A375 (cell line): ENCODE data around the gene MAGED4B. TPM values are rescaled to one million over a fixed set of nuclear protein-coding genes. Genes with fewer than 3 reads are reported as not detected.

Experiments
- small RNA-seq: library from RNA; depleted of rRNA; stranded (forward); fragments of <200 nt; gene quantifications from one replicate; pipeline ENCODE3, GENCODE V24; 2014
- total RNA-seq: library from RNA; depleted of rRNA; stranded (reverse); fragments of >200 nt; shearing (Covaris generic); gene quantifications from 2 replicates; pipeline ENCODE4 v1.2.3, GENCODE V29; 2014; rRNA removed

Gene MAGED4B
- total RNA-seq, result 0.82 and 0.87 TPM in 2 replicates

GRCh38 chrX:52068666-52069640, at the start of gene MAGED4B:
MAGED4B (minus strand) TSS chrX:52069183; CDS start chrX:52068172, 1,011 bp downstream.

Small RNA genes lying within 50 kb of the gene (small RNA-seq; reads per million reads assigned to genes)
- not detected for gene SNORA11E

Other genes with a start within 250 kb of the MAGED4B start
- gene MAGED1, start 175.6 kb downstream of the MAGED4B start, total RNA-seq, result 87.4 and 90.6 TPM in 2 replicates
- gene MAGED4, start 115.7 kb upstream of the MAGED4B start, total RNA-seq, result 0.08 and 0.32 TPM in 2 replicates